Activated CD4-positive, CD25-positive, alpha-beta regulatory T cell treated with anti-CD3 and anti-CD28 coated beads, Interleukin-2, amount 50 U/mL, for 72 hours (primary cell): ENCODE data around the gene PTPN4.

ENCODE experiments used
- DNase-seq: peaks from one replicate; pipeline ENCODE4 v3.0.0; 2021

PTPN4 gene

GRCh38 chr2:119735565-119735964 lies 24.2 kb upstream of the PTPN4 start:
- no peak for DNase-seq

GRCh38 chr2:119736021-119736420 lies 23.7 kb upstream of the PTPN4 start:
- DNase-seq, result no peak

GRCh38 chr2:119739580-119740255 lies 20.0 kb upstream of the PTPN4 start:
- no peak for DNase-seq

- DNase-seq, result no peak
Measured at GRCh38 chr2:119741001-119741400, 18.7 kb upstream of the PTPN4 start.

- no peak for DNase-seq
Measured at GRCh38 chr2:119741868-119742267, 17.9 kb upstream of the PTPN4 start.

GRCh38 chr2:119744335-119744939 lies 15.3 kb upstream of the PTPN4 start:
- DNase-seq, result no peak

- no peak for DNase-seq
Measured at GRCh38 chr2:119745566-119745965, 14.2 kb upstream of the PTPN4 start.

- no peak for DNase-seq
Measured at GRCh38 chr2:119746836-119747686, 12.7 kb upstream of the PTPN4 start.

GRCh38 chr2:119748135-119748534 lies 11.6 kb upstream of the PTPN4 start:
- no peak for DNase-seq

GRCh38 chr2:119749477-119750012 lies 10.2 kb upstream of the PTPN4 start:
- DNase-seq, result no peak

- DNase-seq, result no peak
Measured at GRCh38 chr2:119751706-119752105, 8.0 kb upstream of the PTPN4 start.

GRCh38 chr2:119753041-119753929 lies 6.4 kb upstream of the PTPN4 start:
- no peak for DNase-seq

GRCh38 chr2:119753930-119754321 lies 5.8 kb upstream of the PTPN4 start:
- no peak for DNase-seq

- DNase-seq, result no peak
Measured at GRCh38 chr2:119755906-119756305, 3.8 kb upstream of the PTPN4 start.

GRCh38 chr2:119756837-119757236 lies 2.9 kb upstream of the PTPN4 start:
- DNase-seq, result no peak

GRCh38 chr2:119758881-119759450 lies 756 bp upstream of the PTPN4 start:
- no peak for DNase-seq

- no peak for DNase-seq
Measured at GRCh38 chr2:119760237-119760955, 674 bp downstream of the PTPN4 start.

GRCh38 chr2:119760956-119761275 lies 1.2 kb downstream of the PTPN4 start:
- DNase-seq, result no peak

GRCh38 chr2:119764832-119765231 lies 5.1 kb downstream of the PTPN4 start:
- DNase-seq, result no peak

- DNase-seq, result no peak
Measured at GRCh38 chr2:119765433-119766002, 5.8 kb downstream of the PTPN4 start.

- no peak for DNase-seq
Measured at GRCh38 chr2:119766944-119767343, 7.2 kb downstream of the PTPN4 start.
